ENCODE results near the gene MAEA.

MAEA gene

DNA sequence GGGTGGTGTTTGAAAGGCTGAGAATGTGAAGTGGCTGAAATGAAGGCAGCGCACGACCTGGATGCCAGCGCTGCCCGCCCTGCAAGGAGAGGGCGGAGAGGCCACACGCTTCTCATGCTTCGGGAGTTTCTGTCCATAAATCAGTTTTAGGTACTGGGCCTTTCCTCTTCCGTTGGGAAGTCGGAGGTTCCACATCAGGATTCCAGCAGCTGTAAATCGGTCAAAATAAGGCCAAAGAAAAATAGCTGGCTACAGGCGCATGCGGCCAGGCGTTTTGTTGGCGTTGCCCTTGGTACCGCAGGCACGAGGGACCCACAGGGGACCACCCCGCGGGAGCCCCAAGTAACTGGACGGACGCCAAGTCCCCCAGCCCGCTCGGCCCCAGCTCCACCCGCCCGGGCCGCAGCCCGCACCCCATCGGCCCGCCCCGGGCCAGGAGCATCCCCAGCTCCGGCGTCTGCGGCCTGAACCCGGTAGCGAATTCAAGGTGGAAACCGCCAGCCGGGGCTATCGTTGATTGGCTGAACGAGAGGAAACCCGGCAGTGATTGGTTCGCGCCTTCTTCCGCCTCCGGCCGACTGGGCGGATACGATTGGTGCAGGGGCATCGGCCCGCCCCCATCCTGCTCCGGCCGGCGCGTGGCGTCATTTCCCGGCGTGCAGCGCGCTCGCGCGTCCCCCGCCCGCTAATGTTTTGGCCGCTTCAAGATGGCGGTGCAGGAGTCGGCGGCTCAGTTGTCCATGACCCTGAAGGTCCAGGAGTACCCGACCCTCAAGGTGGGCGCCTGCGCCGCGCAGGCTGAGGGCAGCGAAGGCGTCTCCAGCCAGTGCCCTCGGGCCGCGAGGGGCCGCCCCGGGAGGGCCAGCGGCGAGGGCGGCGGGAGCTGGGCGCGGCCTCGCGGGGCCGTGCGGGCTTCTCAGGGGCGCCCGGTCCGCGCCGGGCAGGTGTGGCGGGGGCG lies at the start of gene MAEA:
Gene MAEA, plus strand, starts transcription at position 685 of the 958 bp plus-strand sequence. Its CDS starts 23 bp downstream, at position 708.
- DNase-seq = peak; percentile 62

DNA sequence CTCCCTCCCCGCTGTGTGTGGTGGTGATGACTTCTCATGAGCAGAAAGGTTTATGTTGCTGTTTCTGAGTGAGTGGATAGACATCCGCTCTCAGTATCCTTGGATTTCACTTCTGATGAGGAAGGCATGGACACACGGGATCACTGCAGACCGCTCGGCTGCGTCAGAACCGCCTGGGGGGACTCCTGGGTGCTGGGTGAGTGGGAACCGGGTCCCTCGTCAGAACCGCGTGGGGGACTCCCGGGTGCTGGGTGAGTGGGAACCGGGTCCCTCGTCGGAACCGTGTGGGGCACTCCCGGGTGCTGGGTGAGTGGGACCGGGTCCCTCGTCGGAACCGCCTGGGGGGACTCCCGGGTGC lies 49.8 kb upstream of the MAEA start:
- DNase-seq = no peak

DNA sequence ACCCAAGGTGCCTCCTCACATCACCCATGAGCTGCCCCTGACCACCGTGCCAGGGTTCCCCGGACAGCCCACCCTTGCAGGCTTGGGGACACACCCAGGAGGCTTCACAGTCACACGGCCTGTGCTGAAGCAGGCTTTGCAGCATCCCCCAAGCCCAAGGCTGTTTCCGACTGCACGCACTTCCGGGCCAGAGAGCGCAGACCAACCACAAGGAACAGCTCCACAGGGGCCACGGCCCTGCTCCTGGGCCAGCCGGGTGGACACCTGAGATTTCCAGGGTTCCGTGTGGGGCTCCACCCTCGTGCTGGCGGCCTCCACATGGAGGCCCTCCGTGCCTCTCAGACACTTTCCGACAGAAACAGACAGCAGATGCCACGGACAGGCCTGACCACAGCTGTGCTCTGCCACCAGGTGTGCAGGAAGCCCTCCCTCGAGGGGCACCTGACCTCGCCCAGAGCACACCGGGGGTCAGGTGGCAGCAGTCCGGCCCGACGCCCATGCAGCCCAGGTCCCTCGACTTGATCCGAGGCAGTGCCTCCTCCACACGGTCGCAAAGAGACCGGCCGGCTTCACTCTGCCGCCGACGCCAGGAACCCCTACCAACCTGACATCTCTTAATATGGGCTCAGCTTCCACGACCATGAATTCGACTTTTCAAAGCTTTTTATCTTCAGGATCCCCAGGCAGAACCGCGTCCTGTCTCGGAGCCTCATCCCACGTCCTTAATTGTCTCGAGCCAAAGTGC lies 48.8 kb upstream of the MAEA start:
- DNase-seq = no peak

DNA sequence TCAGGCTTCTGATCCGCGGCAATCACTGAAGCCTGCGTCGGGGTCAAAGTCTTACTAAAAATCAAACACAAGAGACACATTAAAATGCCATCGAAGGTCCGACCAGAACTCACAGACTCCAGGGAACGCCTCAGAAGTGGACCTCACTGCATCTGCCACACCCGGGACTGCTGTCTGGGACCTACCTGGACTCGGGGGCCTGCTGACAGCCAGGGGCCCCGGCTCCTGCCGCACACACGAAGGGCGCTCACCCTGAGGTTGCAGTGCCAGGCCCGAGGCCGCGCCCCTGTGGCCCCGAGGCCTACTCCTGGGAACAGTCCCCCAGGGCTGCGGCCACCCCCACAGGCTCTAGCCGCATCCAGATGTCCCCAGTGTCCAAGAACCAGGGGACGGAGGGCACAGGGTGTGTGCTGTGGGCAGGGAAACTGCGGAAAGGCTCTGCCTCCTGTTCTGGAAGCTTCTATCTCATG lies 48.2 kb upstream of the MAEA start:
- no peak for DNase-seq

DNA sequence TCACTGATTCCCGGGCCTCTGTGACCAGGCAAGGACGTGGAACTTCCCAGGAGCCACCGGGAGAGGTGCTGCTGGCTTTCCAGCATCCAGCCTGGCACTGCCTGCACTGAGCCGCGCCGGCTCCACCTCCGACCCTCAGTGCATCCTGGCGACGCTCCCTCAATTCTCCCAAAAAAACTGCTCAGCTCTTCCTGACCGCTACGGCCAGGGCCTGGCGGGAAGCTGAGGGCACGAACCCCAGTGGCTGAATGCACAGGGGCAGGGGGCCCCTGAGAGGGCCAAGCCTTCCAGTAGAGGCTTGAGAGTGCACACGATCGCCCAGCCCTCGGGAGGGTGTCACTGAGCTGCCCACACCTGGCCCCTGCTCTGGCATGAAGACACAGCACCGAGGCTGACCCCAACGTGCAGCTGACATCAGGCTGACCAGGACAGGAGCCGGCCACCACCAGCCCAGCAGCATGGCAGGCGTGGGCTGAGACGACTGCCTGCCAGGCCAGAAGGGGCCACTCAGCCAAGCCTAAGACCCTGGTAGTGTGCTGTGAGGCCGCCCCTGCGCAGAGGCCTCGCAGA lies 47.7 kb upstream of the MAEA start:
- no peak for DNase-seq

DNA sequence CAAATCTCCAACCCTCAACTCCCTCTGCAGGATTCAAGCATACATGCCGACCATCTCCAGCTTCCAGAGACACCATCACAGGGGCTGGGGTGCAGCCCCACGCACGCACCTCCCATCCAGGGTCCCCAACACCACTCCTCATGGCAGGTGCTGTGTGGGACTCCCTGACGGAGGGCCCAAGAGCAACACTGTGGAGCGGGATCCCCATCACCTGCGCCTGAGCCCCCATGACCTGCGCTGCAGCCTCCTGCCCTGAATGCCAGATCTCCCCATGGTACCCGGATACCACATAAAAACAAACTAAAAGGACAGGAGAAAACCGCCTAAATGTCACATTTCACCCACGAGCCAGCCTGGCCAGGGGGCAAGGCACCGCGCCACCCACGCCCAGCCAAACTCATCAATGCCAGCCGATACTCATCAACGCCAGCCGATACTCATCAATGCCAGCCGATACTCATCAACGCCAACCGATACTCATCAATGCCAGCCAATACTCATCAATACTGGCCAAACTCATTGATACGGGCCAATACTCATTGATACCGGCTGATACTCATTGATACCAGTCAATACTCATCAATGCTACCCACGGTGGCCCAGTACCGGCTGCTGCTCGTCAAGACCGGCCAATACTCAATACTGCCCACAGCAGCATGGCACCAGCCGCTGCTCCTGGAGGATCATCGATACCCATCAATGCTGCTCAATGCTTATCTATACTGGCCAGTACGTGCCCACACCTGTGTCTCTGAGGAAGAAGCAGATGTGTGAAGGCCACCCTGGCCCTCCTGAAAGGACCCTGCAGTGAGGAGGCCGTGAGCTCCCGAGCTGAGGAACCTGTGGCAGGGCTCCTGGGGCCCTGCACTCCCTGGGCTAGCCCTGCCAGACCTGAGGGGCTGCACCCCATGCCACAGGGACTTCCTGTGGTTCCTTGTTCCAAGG lies 46.9 kb upstream of the MAEA start:
- no peak for DNase-seq

DNA sequence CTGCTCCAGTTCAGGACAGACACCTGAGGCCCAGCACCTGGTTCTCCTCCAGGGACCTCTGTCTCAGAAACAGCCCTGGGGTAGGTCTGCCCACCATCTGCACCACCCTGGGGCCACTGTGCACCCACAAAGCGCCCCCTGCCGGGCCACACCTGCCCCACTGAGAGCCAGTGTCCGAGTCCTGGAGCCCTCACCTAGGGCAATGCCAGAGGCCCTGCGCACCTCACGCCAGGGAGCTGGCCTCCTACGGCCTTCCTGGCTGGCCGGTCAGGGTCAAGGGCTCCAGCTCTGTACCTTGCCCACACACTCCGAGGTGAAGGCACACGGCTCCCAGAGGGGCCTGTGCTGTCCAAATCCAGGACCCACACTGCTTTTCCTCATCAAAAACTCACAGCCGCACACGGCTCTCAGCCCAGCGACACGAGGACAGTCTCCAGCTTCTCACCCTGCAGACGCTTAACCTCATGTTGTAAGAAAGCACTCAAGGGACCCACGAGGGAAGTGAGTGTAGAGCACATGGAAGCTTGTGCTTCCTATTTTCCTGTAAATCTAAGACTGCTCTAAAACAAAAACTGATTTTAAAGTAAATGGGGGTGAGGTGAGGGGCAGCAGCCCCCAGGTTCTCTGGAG lies 46.1 kb upstream of the MAEA start:
- DNase-seq = no peak

DNA sequence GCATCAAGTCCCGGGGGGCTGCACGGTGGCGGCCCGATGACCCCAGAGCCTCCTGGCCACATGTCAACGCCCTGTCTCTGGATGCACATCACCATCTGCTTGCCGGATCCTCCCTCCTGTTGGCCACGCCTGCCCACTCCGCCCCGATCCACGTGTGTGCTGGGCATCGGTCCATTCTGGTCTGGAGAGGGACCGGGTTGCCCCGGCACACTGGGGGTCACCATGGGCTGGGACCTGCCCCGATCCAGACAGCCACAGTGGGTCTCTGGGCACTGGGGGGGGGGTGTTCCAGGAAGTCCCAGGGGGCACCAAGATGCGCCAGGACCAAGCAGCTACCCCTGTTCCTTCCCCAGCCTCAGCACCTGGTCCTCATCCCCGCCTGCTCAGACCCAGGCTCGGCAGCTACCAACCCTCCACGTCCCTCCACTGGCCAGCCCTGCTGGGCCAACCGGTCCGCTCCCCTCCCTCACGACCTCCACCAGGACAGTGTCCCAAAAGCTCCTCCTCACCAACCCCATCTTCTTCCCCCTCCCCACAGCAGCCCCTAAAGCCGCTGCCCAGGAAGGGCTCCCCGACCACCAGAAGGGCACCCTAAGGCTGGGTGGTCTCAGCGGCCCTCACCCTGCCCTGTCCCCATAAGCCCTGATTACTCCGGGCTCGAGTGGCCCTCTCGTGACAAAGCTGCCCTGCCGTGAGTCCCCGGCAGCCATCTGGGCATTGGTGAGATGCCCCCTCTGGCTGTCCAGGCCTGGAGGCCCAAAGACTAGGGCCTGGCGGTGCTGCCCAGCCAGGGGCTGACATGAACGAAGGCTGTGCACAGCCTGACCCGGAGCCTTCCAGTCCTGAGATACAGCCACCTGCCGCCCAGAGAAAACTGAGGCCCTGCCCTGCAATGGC lies 45.4 kb upstream of the MAEA start:
- no peak for DNase-seq

DNA sequence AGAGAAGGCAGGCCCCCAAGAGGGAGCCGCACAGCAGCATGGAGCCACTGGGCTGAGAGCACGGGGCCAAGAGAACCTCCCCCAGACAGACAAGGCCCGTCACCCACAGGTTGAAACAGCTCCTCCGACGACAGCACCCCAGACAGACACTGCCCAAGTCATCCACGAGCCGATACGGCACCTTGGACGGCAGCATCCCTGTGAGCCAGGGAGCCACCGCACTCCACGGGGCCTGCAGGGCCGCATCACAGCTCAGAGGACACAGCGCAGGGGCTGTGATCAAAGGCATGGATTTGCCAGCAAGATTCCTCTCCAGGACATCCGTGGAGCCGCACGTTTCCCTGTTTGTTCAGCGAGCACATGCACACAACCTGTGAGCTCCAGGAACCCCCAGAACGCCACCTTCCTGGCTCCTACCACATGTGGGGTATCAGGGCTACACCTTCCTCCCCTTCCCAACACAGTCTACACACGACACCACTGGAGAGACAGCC lies 44.7 kb upstream of the MAEA start:
- no peak for DNase-seq

DNA sequence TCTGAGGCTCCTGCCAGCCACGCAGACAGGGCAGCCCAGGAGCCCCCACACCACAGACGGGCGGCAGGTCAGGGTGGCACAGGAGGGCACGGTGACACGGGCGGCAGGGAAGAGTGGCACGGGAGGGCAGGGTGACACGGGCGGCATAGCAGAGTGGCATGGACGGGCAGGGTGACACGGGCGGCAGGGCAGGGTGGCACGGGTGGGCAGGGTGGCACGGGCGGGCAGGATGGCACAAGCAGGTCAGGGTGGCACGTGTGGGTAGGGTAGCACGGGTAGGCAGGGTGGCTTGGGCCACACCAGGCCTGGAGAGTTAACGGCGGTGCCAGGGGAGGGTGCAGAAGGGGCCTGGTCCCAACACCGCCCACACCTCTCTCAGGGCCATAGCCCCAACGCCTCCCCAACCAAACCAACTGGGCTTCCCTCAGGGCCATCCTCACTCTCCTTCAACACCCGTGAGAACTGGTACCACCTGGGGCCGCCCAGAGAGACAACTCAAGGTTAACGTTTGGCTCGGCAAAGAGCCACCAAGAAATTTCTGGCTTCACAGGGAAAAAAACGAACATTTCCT lies 44.1 kb upstream of the MAEA start:
- DNase-seq = no peak

DNA sequence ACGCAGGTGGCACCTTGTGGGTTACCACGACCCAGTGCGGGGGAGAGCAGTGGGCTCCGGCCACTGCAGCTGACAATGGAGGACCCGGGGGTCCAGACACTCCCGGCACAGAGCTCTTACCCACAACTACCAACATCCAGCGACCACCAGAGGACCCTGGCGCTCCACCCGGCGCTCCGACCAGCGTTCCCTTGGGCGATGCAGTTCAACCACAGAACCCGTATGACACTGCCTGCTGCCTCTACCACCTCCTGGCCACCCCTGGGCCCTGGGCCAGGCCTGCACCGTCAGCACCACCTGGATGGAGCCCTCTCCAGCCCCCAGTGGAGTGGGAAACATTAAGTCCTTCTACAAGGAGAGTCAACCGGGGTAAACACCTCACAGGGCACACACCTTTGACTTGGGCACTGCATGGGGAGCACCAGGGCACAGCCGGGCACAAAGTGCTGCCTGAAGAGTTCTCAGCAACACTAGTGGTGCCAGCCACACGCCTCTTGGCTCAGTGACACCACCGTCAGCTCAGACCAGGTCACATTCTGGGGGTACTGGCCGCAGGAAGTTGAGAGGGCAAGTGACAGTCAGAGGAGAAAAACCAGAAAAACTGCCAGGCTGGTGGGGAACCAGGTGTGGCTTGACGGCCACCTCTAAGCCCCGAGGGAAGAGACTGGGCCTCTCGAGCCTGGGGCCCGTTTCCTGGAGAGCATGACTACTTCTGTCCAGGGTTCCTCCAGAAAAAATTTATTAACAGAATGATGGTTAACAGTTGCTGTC lies 43.4 kb upstream of the MAEA start:
- no peak for DNase-seq

DNA sequence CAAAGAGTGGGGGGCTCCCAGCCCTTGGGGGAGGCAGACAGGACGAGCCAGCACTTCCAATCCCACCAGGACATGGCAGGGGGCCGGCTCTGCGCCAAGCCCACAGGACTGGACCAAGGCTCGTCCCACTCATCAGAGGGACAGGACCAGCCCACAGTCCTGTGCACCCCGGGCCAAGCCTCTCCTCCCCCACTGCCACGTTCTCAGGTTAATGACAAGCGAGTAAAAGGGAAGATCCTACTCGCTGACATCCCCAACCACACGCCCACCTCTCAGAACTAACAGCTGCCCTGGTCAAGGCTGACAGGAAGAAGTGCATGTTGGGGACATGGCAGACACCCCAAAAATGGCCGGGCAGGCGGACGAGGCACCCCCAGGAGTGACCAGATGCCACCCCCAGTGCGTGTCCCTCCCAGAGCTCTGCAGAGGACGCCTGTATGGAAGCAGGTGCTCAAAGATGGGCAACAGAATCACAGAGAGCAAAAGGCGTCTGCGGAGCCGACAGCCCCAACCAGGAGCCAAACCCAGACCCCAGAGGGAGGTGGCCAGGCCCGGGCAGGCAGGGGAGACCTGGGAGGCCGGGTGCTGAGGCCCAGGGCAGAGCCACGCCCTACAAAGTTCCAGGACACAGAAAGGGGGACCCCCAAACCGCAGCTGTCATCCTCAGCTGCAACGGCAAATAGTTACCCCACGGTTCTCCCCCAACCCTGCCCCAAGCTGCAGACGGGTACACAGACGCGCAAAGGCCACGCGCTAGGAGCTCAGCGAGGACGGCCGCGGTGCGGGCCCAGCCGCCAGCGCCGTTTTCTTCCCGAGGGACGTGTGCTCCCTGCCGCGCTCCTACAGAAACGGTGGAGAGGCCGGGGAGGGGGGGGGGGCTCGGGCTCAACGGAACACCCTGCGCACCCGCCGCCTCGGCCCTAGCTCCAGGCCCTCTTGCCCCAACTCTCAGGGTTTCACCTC lies 42.5 kb upstream of the MAEA start:
- DNase-seq = no peak

DNA sequence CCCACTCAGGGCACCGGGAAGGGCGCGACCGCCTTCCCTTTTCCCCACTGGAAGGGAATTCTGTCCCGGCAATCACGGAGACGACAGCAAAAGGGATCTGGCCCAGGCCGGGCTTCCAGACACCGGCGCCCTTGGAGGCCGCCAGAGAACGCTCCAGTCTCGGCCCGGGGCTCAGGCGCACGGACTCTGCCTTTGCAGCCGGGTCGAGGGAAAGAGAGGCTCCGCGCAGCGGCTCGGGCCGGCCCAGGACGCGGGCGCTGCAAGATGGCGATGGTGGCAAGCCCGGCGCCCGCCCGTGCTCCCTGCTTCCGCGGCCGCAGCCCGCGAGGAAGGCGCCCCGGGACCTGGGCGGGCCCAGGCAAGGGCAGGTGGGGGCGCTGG lies 41.8 kb upstream of the MAEA start:
- DNase-seq = no peak

DNA sequence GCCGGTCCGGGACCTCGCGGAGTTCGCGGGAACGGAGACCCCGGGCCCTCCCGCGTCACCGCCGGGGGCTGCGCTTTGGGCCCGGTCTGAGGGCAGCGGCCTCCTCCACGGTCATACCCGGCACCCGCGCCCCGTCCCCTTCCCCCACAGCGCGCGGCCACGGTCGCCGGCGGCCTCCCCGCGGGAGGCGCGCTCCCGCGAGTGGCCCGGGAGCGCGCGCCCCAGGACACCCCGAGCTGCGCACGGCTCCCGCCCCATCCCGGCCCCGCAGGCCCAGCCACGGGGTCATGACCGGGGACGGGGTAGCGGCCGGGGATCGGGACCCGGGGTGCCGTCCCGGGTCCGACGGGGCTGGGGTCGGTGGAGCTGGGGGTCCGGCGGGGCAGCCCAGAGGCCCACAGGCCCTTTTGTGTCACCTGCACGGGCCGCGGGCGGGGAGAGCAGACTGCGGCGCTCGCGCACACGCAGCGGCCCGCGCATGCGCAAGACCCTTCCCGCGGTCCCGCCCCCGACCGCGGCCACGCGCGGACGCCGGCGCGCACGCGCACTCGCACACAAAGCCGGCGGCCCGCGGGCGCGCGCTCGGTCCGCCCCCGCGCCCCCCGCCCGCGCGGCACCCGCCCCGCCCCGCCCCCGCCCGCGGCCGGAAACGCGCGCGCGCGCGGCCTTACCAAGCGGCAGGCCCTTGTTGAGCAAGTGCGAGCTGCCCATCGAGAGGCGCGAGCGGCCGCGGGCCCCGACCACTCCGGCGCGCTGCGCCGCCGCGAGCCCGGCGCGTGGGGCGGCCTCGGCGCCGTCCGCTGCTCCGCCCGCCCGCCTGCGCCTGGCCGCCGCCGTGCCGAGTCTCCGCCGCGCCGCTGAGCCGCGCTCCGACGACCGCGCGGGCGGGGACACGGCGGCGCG lies 41.2 kb upstream of the MAEA start, which contains the start of gene CTBP1:
Gene CTBP1, minus strand, starts transcription at position 886 of the 903 bp plus-strand sequence. CDS start 7,799 bp downstream, outside the sequence.
- DNase-seq = no peak

DNA sequence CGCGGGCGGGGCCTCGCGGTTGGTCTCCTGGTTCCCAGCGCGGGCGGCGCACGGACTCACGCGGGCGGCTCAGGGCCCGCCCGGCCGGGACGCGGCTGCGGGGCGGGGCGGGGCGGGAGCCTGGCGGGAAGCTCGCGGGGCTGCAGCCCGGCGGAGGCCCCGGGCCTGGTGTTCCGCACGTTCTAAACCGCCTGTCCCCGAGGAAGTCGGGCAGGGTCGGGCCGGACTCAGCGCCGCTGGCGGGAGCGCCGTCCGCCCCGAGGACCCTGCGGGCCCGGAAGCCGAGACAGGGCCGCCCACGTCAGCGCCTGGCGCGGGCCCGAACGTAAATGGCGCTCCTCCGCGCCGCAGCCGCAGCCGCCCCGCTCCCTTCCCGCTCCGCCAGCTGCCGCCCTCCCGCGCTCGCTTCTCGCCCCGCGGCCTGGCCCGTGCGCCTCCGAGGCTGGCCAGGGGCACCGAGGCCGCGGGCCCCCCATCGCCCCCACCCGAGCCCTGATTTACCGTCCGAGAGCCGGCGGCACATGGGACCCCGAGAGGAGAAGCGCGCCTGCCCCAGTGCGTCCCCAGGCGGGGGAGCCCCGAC lies 40.5 kb upstream of the MAEA start:
- DNase-seq = no peak

DNA sequence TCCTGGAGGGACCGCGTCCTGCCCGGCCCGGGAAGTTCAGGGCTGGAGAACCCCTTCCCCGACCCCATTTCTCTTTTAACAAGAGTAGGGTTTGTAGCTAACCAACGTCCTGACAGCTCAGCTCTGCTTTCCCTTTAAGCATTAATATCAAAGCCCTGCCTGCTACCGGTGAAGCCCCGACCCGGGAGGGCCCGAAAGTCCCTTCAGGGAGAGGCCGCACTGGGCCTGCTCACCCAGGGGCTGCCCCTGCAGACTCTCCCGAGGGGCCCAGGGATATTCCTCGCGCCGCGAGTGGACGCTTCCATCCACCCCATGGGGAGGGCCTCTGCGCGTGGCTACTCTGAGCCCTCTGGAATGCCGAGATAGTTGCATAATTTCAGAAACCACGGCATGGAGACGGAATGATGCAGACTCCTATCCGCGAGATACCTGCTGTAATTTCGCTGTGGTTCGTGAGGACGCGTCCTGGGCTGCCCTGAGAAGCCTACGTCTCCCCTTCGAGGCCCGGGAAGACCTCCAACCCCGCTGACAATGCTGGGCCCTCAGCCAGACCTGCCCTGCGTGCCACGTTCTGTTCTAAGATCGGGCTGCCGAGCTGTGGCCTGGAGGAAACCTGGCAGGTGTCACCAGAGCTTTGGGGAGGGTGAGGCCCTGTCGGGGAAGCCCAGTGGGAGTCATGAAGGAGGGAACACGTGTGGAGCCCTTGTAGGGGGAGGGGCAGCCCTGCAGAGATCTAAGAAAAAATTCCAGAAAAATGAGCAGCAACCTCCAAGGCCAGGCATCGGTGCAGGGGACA lies 39.8 kb upstream of the MAEA start:
- no peak for DNase-seq

All from SHP77 treated with DMSO at 0.1 percent for 48 hours (cell line).